GM18951 (cell line): ENCODE results near the gene FREM3.

Source experiments
- POLR2A ChIP-seq: IDR thresholded peaks from 4 replicates; pipeline ENCODE4 v1.6.1; 2011; ENCODE audit warnings: mild to moderate bottlenecking; ENCODE audit not compliant: insufficient read length, insufficient read depth; ENCODE audit errors: extremely low read depth
- in situ Hi-C: fragments of 300-500 bp; cut with MboI; formaldehyde crosslinking; loops from one replicate; pipeline ENCODE4 v1.12.0; 2022; ENCODE audit warnings: low sequenced_read_pairs, mixed read lengths, inconsistent platforms; ENCODE audit not compliant: unreplicated experiment

FREM3 gene

GRCh38 chr4:143641361-143641760, 59.1 kb downstream of the FREM3 start:
- no peak for TF ChIP-seq POLR2A
- in situ Hi-C loops = no loop called here

GRCh38 chr4:143634763-143635162, 65.7 kb downstream of the FREM3 start:
- no peak for TF ChIP-seq POLR2A
- in situ Hi-C loops = no loop called here

GRCh38 chr4:143633833-143634232, 66.6 kb downstream of the FREM3 start:
- in situ Hi-C loops = no loop called here
- no peak for TF ChIP-seq POLR2A

DNA sequence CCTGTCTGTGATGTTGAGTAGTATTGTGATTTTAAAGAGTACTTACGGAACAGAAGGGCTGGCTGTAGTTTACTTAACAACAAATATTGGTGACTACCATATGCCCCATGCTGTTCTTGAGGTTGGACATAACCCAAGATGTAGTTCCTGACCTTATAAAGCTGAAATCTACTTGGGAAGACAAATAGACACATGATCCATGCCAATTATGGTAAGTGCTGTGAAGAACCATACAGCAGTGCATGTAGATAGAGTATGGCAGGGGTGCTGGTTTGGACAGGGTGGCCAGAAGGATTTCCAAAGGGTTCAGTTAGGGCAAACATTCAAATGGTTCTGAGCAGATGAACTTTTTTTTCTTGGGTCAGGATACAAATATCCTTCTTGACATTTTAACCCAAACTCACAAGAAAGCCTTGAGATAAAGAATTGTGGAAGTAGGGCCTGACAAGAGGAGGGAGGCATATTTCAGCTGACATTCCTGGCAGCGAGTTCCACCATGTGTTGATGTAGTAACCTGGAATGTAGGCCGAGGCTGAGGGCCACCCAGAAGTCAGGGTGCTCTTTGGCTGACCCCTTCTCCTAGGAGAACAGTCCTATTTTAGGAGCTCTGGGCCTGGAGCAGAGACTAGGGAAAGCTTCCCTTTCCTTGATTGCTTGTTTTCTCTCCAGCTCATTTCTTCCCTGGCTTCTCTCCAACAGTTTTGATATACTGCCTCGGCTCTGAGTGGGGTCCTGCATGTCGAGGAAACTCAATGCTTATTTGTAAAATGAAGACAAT, 74.2 kb downstream of the FREM3 start:
- in situ Hi-C loops = no loop called here
- no peak for TF ChIP-seq POLR2A

- no peak for TF ChIP-seq POLR2A
- in situ Hi-C loops = no loop called here
These were observed 74.8 kb downstream of the FREM3 start for GRCh38 chr4:143625632-143626031.

DNA sequence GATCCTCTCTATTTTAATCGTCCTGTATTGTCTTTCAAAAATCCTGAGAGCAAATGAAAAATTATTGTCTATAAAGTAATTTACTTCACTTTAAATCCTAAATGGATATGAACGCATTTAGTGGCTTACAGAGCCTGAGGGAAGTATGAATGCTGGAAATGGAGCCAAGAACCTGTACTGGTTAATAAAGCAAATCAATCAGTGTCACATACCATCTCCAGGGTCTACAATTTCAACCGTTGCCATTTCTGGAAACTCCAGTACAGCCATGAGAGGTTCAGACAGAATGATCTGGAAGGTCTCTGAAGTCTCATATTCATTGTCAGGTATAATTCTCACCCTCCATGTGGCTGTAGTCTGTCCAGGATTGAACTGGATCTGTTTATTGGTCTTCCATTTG, 76.6 kb downstream of the FREM3 start:
- no peak for TF ChIP-seq POLR2A
- in situ Hi-C loops = no loop called here

GRCh38 chr4:143618811-143619210, 81.7 kb downstream of the FREM3 start:
- in situ Hi-C loops = no loop called here
- TF ChIP-seq POLR2A = no peak

DNA sequence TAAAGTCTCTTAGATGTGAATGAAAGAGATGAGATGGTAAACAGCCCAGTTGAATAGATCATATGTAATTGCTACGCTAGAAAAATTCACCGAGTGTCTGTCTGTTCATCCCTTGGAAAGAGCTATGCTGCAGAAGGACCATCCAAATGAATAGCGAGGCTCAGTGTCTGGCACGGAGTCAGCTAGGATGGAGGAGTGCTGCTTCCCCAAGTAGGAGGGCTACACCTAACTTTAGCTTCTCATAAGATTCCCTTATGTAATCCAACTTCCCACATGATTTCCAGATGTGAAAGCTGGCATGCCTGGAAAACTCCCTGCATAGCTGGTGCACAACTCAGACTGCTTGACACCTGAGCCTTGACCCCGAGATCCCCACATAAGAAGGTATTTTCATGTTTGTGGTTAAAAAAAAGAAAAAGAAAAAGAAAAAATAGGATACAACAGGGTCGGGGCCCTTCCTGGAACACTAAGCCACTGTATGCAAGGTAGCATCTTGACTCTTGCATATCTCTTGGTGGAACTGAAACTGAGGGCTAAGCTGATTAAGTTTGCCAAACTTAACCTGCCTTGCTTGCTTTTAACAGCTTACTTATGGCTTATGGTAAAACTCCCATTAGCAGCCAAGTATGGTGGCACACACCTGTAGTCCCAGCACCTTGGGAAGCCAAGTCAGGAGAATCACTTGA, 82.3 kb downstream of the FREM3 start:
- no peak for TF ChIP-seq POLR2A

DNA sequence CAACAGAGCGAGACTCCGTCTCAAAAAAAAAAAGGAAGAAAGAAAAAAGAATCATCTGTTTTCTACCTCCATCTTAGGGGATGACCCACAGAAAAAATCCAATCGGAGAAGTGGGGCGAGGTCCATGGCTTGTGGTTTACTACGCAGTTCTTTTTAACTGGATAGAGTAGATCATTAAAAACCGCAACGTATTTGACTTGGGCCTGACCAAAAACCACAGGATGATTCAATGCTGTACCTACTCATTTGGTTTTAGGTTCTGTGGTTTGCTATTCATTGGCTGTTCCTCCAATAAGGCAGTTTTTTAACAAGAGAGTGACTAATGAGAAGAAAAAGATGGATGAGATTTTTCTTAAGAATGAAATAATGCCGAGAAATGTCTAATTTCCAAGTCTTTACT, 83.7 kb downstream of the FREM3 start:
- no peak for TF ChIP-seq POLR2A
- in situ Hi-C loops = no loop called here

More for the DNA sequence above, 82.3 kb downstream of the FREM3 start:
- in situ Hi-C loops = no loop called here

- in situ Hi-C loops = no loop called here
- no peak for TF ChIP-seq POLR2A
These were observed 91.0 kb downstream of the FREM3 start for GRCh38 chr4:143609492-143609891.

DNA sequence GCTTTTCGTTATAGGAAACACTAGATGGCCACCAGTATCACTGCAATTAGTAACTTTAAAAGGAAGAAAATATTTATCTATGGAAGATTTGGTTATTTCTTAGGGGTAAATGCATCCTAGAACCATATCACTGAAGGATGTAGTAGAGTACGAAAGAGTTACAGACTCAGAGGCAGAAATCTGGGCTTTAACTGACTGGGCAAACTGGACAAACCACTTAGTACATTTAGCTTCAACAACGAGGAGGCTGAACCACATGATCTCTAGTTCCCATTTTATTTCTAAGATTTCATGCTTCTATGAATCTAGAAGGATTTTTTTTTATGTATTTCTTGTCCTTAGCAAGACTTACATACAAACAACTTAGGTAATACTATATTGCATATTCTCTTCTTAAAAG, 94.0 kb downstream of the FREM3 start:
- in situ Hi-C loops = no loop called here
- TF ChIP-seq POLR2A = no peak

GRCh38 chr4:143599827-143600226, 100.6 kb downstream of the FREM3 start:
- in situ Hi-C loops = no loop called here
- no peak for TF ChIP-seq POLR2A

DNA sequence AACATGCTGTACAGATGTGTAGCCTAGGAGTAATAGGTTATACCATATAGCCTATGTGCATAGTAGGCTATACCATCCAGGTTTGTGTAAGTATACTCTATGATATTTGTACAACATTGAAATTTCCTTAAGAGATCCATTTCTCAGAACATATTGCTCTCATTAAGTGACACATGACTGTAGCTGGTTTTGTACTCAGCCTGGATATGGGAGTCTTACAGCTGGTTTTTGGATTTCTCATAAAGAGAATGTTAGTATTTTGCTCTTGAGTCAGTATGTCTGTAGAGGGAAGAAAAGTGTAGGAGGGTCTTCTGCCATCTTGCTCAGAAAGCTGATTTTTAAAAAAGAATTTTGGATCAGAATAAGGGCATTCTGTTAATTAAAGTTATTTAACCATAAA, 101.7 kb downstream of the FREM3 start:
- no peak for TF ChIP-seq POLR2A
- in situ Hi-C loops = no loop called here

DNA sequence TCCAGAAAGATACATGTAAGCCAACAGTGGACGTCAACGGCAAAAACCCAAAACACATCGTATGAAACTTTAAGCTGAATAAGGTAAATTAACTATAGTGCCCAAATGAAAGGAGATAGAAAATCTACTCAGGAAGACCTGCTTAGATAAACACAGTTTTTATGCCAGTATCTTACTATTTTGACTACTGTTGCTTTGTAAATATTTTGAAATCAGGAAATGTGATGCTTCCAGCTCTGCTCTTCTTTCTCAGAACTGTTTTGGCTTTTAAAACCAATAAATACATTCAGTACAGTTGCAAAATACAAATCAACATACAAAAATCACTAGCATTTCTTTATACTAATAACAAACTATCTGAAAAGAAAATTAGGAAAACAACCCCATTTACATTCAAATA, 103.2 kb downstream of the FREM3 start:
- in situ Hi-C loops = no loop called here
- no peak for TF ChIP-seq POLR2A
